Skeletal muscle cell (primary cell): ENCODE results near the gene CYP26B1.

ENCODE experiments used
- DNase-seq: peaks from one replicate; pipeline ENCODE4 v3.0.0-alpha.2; 2010; ENCODE audit warnings: low read depth
- H3K4me3 ChIP-seq: 2 replicates; pipeline ENCODE4 v1.5.1; 2011; ENCODE audit warnings: low read depth, mild to moderate bottlenecking, control low read depth, low read length, moderate library complexity

CYP26B1 gene

GRCh38 chr2:72147303-72147971, at the start of gene CYP26B1:
Gene CYP26B1 (minus strand): TSS chr2:72147862. CDS start chr2:72147834, 28 bp downstream.
- H3K4me3 ChIP-seq = peak within 1 kb of the TSS; percentile 50
- DNase-seq = no peak

GRCh38 chr2:72193723-72194122, 46.1 kb upstream of the CYP26B1 start:
- no peak overlapping the region for H3K4me3 ChIP-seq
- DNase-seq = no peak

DNA sequence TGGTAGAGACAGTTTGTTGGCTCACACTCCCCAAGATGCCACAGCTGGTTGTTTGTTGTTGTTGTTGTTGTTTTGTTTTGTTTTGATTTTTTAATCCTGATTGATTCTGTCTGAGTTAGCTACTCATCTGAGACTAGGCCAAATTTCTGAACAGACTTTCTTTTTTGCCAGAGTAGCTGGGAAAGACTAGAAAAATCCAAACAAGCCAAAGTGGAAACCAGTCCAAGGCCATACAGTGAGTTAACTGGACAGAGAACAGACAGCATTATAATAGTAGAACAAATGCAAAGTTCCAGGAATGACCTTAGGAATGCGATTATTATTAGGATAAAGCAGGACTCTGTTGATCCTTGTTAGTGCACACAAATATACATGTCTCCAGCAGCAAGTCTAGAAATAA, 43.8 kb upstream of the CYP26B1 start:
- DNase-seq = no peak
- no peak overlapping the region for H3K4me3 ChIP-seq

DNA sequence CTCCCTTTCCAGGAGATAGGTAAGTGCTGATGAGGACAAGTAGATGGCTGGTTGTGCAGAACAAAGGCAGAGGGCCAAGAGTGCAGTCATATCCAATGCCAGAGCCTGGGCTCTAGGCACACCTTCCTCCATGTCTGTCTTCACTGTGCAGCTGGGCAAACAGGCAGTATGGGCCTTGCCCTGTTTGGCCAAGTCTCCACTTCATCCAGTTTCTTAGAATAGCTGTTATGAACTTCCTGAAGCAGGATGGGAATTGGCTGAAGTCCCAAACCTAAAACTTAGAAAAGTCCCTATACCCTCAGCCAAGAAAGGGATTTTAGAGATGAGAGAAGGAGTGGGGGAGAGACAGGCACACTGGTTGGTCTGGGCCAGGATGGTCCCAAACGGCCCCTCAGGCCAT, 37.5 kb upstream of the CYP26B1 start:
- H3K4me3 ChIP-seq = no peak overlapping the region
- no peak for DNase-seq

DNA sequence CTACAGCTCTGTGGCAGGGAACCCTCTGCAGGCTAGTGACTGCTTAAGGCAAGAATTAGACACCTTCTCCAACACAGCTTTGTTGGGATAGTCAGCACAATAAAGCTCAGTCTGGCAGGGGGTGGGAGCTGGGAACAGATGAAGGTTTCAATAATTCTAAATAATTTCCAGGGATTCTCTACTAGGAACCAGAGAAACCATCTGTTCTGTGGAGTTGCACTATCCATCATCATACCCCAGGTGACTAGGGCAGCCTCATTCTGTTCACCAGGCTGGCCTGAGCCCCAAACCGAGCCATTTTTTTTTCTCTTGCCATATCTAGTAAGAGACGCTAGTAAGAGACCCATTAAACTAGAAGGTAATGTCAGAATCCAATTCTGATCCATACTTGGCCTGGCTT, 35.8 kb upstream of the CYP26B1 start:
- no peak for DNase-seq
- no peak overlapping the region for H3K4me3 ChIP-seq

- no peak for DNase-seq
- H3K4me3 ChIP-seq = no peak overlapping the region
Measured at GRCh38 chr2:72183016-72183415, 35.4 kb upstream of the CYP26B1 start.

DNA sequence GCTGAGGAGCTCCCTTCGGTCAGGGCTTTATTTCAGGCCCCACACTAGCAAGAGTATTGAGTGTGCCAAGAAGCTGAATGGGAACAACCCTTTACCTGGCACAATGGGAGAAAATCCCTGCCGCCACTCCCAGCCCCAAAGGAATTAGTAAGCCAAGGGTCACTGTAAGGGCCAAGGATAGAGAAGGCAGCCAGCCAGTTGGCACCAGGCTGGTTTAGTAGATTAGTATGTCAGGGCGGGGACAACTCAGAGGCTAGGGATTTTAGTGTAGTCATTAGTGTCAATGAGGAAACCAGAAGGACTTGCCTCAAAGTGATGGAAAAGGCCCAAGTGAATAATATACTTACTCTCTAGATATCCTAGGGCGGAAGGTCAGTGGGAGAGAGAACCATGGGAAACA, 34.9 kb upstream of the CYP26B1 start:
- DNase-seq = no peak
- H3K4me3 ChIP-seq = no peak overlapping the region

DNA sequence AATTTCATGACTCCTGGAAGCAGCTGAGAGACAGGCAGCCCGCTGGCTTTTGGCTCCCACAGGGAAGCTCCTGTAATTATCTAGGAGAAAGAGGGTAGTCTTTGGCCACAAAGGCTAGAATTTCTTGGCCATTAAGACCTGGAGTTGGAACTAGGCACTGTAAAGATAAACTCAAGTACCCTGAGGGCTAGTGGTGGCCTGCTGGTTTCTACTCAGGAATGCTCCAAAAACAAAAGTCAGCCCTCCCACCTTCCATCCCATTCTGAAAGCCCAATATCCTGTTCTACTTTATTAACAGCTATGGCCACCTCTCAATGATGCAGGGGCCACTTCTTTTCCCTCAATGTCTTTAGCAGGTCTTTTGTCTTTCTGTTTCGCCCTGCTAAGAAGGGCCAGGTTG, 34.0 kb upstream of the CYP26B1 start:
- no peak for DNase-seq

DNA sequence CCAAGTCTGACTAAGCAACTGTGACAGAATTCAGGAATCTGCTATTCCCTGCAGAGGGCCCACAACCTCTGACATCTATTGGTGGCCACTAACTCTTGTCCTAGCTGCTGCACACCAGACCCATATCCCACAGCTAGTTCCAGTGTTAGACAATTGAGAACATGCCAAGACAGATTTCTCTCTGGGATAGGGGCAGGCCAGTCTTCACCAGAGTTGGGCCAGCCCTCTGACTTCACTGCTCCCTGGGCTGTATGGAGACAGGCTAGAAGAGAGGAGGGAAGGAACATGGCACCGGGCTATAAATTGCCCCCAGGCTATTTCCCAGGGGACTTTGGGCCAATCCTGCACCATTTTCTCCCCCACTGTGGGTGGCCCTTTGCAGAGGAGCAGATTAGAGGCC, 32.7 kb upstream of the CYP26B1 start:
- no peak for DNase-seq
- no peak overlapping the region for H3K4me3 ChIP-seq

More for the DNA sequence above, 34.0 kb upstream of the CYP26B1 start:
- no peak overlapping the region for H3K4me3 ChIP-seq

DNA sequence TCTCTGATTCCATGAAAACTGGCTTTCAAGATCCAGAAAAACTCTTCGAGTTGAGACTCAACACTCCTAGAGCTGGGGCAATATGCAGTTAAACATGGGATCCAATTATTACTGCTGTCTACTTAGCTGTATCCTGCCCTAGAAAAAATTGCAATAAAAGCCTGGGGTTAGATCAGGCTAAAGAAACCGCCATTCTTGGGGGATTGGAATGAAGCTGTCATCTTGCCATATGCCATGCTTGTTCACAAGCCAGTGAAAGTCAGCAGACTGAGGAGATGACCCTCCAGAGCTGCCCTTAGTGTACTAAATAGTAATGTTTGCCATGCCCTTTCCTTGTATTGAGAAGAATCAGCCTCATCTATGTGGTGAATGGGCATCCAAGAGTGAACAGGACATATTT, 30.9 kb upstream of the CYP26B1 start:
- H3K4me3 ChIP-seq = no peak overlapping the region
- DNase-seq = no peak

GRCh38 chr2:72176281-72176680, 28.6 kb upstream of the CYP26B1 start:
- H3K4me3 ChIP-seq = no peak overlapping the region
- no peak for DNase-seq

DNA sequence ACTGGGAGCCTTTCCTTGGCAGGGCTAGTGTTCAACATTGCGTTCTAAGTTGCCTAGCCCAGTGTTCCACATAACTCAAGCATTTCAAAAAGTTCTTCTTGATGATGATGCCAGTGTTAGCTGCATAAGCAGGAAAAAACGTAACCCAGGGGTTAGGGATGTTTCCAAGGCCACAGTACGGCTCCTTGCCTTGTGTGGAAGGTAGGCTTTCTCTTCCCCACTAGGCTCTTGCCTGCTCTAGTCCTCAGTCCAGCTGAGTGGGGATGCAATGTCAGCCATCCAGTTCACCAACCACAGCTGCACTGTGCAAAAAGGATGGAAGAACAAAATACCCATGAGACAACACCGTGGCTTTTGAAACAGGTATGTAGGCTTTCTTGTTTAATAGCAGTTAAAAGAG, 28.0 kb upstream of the CYP26B1 start:
- H3K4me3 ChIP-seq = no peak overlapping the region
- no peak for DNase-seq

DNA sequence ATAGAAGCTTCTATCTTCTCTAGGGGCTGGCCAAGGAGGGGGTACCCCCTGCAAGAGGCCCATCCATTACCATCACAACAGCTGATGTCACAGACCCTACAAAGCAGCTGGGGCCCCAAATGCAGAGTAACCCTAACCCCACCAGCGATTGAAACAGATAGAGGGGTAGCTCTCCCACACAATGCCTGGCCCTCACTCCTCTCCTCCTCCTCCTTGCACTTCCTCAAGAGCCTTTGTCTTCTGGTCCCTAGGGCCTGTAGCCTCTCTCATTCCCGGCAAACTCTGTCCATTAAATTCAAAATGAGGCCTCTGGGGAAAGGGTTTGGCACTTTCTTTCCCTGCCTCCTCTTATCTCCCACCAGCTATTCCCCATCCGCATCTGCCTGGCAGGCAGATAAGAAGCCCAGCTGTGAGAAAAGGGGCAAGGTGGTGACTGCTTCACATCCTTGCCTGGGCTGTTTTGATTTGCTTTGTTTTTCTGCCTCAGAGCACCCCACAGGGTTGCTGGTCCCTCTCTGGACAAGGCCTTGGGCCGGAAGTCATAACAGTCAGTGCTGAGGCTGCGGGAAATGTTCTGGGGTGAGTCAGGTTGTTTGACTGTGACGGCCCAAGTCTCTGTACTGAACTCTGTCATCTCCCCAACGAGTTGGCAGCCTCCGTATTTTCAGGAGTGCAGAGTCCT, 26.1 kb upstream of the CYP26B1 start:
- no peak overlapping the region for H3K4me3 ChIP-seq
- DNase-seq = no peak

- H3K4me3 ChIP-seq = no peak overlapping the region
- DNase-seq = no peak
Measured at GRCh38 chr2:72172478-72172877, 24.8 kb upstream of the CYP26B1 start.

DNA sequence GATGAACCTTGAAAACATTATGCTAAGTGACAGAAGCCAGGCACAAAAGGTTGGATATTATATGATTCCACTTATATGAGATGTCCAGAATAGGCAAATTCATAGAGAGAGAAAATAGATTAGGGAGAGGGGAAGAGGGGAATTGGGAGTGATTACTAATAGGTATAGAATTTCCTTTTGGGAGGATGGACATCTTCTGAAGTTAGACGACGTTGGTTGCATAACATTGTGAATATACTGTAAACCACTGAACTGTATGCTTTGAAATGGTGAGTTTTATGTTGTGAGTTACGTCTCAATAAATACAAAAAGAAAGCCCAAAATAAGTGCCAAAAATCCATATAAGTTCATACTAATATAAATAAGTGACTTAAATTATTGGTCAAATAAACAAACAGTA, 18.6 kb upstream of the CYP26B1 start:
- no peak for DNase-seq
- no peak overlapping the region for H3K4me3 ChIP-seq

DNA sequence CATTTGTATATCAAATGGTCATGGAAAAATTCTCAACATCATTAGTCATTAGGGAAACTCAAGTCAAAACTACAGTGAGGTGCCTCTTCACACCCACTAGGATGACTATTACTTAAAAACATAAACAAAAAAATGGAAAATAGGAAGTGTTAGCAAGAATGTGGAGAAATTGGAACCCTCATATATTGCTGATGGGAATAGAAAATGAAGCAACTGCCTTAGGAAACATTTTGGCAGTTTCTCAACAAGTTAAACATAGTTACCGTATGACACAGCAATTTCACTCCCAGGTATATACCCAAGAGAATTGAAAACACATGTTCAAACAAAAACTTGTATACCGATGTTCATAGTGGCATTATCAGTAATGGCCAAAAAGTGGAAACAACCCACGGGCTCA, 18.1 kb upstream of the CYP26B1 start:
- no peak for DNase-seq

DNA sequence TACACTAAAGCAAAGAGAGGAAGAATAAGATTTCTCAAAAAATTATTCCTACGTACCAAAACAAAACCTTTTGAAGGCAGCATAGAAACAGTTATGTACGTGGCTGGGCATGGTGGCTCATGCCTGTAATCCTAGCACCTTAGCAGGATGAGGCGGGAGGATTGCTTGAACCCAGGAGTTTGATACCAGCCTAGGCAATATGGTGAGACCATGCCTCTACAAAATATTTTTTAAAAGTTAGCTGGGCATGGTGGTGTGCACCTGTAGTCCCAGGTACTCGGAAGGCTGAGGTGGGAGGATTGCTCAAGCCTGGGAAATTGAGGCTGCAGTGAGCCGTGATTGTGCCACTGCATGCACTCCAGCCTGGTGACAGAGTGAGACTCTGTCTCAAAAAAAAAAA, 14.9 kb upstream of the CYP26B1 start:
- DNase-seq = no peak
- H3K4me3 ChIP-seq = no peak overlapping the region

More for the DNA sequence above, 18.1 kb upstream of the CYP26B1 start:
- no peak overlapping the region for H3K4me3 ChIP-seq

DNA sequence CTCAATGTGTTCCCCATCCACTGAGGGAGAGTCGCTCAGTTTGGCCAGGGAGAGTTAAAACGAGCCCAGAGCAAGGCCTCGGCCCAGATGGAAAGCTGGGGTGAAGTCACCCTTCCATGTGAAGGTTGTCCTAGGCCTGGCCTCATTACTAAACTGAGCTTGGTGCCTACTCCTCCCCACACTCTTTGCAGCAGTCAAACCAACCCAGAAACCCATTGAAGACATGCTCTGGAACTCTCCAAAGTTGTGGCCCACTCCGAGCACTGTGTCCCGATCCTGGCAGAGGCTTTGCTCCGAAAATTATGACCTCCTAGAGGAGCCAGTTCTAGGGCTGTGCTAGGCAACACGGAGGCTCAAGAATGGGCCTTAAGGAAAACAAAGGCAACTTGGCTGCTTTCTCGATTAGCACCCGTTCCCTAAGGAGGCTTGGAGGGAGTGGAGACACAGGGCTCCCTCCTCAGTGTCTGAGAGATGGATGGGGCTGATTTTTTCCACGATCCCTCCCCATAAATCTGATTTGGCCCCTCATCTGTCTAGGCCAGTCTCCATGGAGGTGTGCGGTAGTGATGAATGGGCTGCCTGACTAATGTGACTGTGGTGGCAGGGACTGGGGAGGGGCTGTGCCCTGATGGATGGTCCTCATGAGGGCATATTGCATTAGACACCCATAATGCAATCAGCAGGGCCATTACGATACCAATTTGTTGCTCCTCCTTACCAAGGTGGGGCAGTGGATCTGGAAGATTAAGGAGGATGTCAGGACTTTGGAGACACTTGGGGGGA, 11.7 kb upstream of the CYP26B1 start:
- no peak overlapping the region for H3K4me3 ChIP-seq
- DNase-seq = no peak

- DNase-seq = no peak
- no peak overlapping the region for H3K4me3 ChIP-seq
Measured at GRCh38 chr2:72157871-72158771, 10.5 kb upstream of the CYP26B1 start.

DNA sequence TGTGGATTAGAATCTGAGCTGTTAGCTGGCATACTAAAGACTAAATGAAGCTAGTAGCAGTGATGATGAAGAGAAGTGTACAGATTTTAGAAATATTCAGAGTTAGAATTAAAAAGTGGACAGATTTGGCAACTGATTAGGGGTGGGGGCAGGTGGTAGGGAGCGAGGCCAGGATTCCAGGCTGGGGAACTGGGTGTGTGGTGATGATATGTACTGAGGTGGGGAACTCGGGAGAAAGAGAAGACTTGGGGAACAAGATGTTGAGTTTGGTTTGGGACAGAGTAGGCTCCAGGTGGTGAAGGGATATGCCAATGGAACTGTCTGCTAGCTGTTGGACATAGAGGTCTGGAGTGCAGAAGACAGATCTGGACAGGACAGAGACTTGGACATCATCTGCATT, 9.2 kb upstream of the CYP26B1 start:
- DNase-seq = no peak

More for the DNA sequence above, 9.2 kb upstream of the CYP26B1 start:
- H3K4me3 ChIP-seq = no peak overlapping the region
